ENCODE data around the gene ANKRD30A. TPM values are rescaled to one million over a fixed set of nuclear protein-coding genes. Genes with fewer than 3 reads are reported as not detected.

Gene ANKRD30A
- total and polyA plus RNA-seq, 2 experiments from 2014 or later = not detected

DNA sequence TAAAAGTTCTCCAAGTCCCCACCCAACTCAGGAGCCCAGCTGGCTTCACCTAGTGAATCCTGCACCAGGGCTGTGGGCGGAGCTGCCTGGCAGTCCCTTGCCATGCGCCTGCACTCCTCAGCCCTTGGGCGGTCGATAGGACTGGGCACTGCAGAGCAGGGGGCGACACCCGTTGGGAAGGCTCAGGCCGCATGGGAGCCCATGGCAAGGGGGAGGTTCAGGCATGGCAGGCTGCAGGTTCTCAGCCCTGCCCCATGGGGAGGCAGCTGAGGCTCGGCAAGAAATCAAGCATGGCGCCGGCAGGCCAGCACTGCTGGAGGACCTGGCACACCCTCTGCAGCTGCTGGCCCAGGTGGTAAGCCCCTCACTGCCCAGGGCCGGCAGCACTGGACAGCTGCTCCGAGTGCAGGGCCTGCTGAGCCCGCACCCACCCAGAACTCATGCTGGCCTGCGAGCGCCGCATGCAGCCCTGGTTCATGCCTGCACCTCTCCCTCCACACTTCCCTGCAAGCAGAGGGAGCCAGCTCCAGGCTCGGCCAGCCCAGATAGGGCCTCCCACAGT is 149.9 kb downstream of the ANKRD30A start:
- Histone ChIP-seq H3F3A (replicated peaks; ENCODE audit: low read depth) (no peaks in the 10 kb centered on the region), H3K4me3 (no peak overlapping the region), H3K4me1 (ENCODE audit: insufficient read depth) (no peaks in the 10 kb centered on the region), H3K4me2 (no peak overlapping the region), H3K36me3 (ENCODE audit: insufficient read depth) (no peaks in the 10 kb centered on the region; the same call in 1 of the 2 replicates), H3K79me2 (replicated peaks; ENCODE audit: insufficient read depth) (no peaks in the 10 kb centered on the region), H2AFZ (no peak overlapping the region), H4K20me1 (replicated peaks; ENCODE audit: insufficient read depth) (no peaks in the 10 kb centered on the region), H3K27ac (ENCODE audit: low read depth) (no peak overlapping the region), H3K9me2 (ENCODE audit: insufficient read depth) (no peaks in the 10 kb centered on the region), H3K27me3 (ENCODE audit: insufficient read depth) (no peaks in the 10 kb centered on the region)
- Mint-ChIP-seq H3K9me3 (peaks cover 99% of the 10 kb centered on the region), H3K36me3 (ENCODE audit: low read depth) (peaks cover 44% of the 10 kb centered on the region), H3K27ac (no peak overlapping the region), H3K4me3 (no peak overlapping the region), H3K27me3 (ENCODE audit: insufficient read depth, low read depth, poor library complexity) (peaks cover 4% of the 10 kb centered on the region), H3K4me1 (no peaks in the 10 kb centered on the region)
- DNase-seq (ENCODE audit: low spot score) = no peak
- no peak for ATAC-seq
- TF ChIP-seq POLR2AphosphoS5 (IDR thresholded peaks at IDR 0.05; ENCODE audit: low read depth) (no peak), ZNF331 (CRISPR knock-in tag; IDR thresholded peaks at IDR 0.05; ENCODE audit: low read depth) (no peak), STAT1 (IDR thresholded peaks at IDR 0.05; ENCODE audit: unreplicated experiment) (no peak), CREB1 (CRISPR knock-in tag; IDR thresholded peaks at IDR 0.05; ENCODE audit: low read depth) (no peak), EZH2phosphoT487 (IDR thresholded peaks at IDR 0.05; ENCODE audit: unreplicated experiment) (no peak), NANOG (IDR thresholded peaks at IDR 0.05; ENCODE audit: borderline replicate concordance) (no peak), EZH2 (IDR thresholded peaks at IDR 0.05; ENCODE audit: low read depth, unreplicated experiment) (no peak), ZNF114 (CRISPR knock-in tag; IDR thresholded peaks at IDR 0.05) (no peak), JUNB (IDR thresholded peaks at IDR 0.05; ENCODE audit: unreplicated experiment) (no peak)
- TF ChIP-seq, protein P1, sequence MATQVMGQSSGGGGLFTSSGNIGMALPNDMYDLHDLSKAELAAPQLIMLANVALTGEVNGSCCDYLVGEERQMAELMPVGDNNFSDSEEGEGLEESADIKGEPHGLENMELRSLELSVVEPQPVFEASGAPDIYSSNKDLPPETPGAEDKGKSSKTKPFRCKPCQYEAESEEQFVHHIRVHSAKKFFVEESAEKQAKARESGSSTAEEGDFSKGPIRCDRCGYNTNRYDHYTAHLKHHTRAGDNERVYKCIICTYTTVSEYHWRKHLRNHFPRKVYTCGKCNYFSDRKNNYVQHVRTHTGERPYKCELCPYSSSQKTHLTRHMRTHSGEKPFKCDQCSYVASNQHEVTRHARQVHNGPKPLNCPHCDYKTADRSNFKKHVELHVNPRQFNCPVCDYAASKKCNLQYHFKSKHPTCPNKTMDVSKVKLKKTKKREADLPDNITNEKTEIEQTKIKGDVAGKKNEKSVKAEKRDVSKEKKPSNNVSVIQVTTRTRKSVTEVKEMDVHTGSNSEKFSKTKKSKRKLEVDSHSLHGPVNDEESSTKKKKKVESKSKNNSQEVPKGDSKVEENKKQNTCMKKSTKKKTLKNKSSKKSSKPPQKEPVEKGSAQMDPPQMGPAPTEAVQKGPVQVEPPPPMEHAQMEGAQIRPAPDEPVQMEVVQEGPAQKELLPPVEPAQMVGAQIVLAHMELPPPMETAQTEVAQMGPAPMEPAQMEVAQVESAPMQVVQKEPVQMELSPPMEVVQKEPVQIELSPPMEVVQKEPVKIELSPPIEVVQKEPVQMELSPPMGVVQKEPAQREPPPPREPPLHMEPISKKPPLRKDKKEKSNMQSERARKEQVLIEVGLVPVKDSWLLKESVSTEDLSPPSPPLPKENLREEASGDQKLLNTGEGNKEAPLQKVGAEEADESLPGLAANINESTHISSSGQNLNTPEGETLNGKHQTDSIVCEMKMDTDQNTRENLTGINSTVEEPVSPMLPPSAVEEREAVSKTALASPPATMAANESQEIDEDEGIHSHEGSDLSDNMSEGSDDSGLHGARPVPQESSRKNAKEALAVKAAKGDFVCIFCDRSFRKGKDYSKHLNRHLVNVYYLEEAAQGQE (IDR thresholded peaks at IDR 0.05; ENCODE audit: unreplicated experiment) = no peak
- TF ChIP-seq, protein P2, sequence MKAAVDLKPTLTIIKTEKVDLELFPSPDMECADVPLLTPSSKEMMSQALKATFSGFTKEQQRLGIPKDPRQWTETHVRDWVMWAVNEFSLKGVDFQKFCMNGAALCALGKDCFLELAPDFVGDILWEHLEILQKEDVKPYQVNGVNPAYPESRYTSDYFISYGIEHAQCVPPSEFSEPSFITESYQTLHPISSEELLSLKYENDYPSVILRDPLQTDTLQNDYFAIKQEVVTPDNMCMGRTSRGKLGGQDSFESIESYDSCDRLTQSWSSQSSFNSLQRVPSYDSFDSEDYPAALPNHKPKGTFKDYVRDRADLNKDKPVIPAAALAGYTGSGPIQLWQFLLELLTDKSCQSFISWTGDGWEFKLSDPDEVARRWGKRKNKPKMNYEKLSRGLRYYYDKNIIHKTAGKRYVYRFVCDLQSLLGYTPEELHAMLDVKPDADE (IDR thresholded peaks at IDR 0.05) = no peak
- TF ChIP-seq, protein P3, sequence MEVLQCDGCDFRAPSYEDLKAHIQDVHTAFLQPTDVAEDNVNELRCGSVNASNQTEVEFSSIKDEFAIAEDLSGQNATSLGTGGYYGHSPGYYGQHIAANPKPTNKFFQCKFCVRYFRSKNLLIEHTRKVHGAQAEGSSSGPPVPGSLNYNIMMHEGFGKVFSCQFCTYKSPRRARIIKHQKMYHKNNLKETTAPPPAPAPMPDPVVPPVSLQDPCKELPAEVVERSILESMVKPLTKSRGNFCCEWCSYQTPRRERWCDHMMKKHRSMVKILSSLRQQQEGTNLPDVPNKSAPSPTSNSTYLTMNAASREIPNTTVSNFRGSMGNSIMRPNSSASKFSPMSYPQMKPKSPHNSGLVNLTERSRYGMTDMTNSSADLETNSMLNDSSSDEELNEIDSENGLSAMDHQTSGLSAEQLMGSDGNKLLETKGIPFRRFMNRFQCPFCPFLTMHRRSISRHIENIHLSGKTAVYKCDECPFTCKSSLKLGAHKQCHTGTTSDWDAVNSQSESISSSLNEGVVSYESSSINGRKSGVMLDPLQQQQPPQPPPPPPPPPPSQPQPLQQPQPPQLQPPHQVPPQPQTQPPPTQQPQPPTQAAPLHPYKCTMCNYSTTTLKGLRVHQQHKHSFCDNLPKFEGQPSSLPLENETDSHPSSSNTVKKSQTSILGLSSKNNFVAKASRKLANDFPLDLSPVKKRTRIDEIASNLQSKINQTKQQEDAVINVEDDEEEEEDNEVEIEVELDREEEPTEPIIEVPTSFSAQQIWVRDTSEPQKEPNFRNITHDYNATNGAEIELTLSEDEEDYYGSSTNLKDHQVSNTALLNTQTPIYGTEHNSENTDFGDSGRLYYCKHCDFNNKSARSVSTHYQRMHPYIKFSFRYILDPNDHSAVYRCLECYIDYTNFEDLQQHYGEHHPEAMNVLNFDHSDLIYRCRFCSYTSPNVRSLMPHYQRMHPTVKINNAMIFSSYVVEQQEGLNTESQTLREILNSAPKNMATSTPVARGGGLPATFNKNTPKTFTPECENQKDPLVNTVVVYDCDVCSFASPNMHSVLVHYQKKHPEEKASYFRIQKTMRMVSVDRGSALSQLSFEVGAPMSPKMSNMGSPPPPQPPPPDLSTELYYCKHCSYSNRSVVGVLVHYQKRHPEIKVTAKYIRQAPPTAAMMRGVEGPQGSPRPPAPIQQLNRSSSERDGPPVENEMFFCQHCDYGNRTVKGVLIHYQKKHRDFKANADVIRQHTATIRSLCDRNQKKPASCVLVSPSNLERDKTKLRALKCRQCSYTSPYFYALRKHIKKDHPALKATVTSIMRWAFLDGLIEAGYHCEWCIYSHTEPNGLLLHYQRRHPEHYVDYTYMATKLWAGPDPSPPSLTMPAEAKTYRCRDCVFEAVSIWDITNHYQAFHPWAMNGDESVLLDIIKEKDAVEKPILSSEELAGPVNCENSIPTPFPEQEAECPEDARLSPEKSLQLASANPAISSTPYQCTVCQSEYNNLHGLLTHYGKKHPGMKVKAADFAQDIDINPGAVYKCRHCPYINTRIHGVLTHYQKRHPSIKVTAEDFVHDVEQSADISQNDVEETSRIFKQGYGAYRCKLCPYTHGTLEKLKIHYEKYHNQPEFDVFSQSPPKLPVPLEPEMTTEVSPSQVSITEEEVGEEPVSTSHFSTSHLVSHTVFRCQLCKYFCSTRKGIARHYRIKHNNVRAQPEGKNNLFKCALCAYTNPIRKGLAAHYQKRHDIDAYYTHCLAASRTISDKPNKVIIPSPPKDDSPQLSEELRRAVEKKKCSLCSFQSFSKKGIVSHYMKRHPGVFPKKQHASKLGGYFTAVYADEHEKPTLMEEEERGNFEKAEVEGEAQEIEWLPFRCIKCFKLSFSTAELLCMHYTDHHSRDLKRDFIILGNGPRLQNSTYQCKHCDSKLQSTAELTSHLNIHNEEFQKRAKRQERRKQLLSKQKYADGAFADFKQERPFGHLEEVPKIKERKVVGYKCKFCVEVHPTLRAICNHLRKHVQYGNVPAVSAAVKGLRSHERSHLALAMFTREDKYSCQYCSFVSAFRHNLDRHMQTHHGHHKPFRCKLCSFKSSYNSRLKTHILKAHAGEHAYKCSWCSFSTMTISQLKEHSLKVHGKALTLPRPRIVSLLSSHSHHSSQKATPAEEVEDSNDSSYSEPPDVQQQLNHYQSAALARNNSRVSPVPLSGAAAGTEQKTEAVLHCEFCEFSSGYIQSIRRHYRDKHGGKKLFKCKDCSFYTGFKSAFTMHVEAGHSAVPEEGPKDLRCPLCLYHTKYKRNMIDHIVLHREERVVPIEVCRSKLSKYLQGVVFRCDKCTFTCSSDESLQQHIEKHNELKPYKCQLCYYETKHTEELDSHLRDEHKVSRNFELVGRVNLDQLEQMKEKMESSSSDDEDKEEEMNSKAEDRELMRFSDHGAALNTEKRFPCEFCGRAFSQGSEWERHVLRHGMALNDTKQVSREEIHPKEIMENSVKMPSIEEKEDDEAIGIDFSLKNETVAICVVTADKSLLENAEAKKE (CRISPR knock-in tag; IDR thresholded peaks at IDR 0.05) = no peak
- TF ChIP-seq, protein P4, sequence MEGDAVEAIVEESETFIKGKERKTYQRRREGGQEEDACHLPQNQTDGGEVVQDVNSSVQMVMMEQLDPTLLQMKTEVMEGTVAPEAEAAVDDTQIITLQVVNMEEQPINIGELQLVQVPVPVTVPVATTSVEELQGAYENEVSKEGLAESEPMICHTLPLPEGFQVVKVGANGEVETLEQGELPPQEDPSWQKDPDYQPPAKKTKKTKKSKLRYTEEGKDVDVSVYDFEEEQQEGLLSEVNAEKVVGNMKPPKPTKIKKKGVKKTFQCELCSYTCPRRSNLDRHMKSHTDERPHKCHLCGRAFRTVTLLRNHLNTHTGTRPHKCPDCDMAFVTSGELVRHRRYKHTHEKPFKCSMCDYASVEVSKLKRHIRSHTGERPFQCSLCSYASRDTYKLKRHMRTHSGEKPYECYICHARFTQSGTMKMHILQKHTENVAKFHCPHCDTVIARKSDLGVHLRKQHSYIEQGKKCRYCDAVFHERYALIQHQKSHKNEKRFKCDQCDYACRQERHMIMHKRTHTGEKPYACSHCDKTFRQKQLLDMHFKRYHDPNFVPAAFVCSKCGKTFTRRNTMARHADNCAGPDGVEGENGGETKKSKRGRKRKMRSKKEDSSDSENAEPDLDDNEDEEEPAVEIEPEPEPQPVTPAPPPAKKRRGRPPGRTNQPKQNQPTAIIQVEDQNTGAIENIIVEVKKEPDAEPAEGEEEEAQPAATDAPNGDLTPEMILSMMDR (conservative IDR thresholded peaks at IDR 0.05; ENCODE audit: low read depth in 2 of 2) = no peak

Measured in GM23338 (cell line).